A673 (cell line): ENCODE measurements around the gene TMEM89.

Experiments
- EZH2 ChIP-seq: fragments of 200-600 bp; sonication (generic); IDR thresholded peaks from 2 replicates; pipeline ENCODE4 v1.6.1; 2017; ENCODE audit warnings: borderline replicate concordance, low read depth, mild to moderate bottlenecking, mixed read lengths, antibody characterized with exemption, low read length; ENCODE audit not compliant: poor library complexity, severe bottlenecking
- TF ChIP-seq, protein P1 (sequence below): fragments of 300-800, 200-600 bp; sonication (generic); conservative IDR thresholded peaks from 2 replicates; pipeline ENCODE4 v1.5.1; 2017; ENCODE audit warnings: low read depth, mild to moderate bottlenecking, antibody characterized with exemption, low read length, moderate library complexity, mixed read lengths

DNA sequence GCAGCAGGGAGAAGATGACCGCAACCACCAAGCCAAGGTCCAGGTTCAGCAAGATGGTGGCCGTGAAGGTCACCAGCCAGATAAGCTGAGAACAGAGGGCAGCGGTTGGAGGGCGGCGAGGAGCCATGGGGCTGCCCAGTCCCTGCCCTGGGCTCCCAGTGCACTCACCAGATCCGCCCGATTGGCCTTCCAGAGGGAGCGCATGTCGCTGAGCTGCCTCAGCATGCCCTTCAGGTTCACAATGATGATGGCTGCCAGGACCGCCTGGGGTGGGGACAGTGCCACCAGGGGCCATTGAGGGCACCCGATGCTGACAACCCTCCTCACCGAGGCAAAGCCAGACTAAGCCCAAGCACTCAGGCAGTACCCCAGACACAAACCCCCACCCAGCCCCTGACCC lies 8.3 kb upstream of the TMEM89 start:
- TF ChIP-seq EZH2: no peak
- TF ChIP-seq, protein P1, sequence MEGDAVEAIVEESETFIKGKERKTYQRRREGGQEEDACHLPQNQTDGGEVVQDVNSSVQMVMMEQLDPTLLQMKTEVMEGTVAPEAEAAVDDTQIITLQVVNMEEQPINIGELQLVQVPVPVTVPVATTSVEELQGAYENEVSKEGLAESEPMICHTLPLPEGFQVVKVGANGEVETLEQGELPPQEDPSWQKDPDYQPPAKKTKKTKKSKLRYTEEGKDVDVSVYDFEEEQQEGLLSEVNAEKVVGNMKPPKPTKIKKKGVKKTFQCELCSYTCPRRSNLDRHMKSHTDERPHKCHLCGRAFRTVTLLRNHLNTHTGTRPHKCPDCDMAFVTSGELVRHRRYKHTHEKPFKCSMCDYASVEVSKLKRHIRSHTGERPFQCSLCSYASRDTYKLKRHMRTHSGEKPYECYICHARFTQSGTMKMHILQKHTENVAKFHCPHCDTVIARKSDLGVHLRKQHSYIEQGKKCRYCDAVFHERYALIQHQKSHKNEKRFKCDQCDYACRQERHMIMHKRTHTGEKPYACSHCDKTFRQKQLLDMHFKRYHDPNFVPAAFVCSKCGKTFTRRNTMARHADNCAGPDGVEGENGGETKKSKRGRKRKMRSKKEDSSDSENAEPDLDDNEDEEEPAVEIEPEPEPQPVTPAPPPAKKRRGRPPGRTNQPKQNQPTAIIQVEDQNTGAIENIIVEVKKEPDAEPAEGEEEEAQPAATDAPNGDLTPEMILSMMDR: no peak
